ENCODE measurements around the gene MFSD11.
A peak's percentile ranks its signal among the peaks of the same experiment; 100 is the strongest.
"Not testable (repeated sequence)": the region's sequence is repeated elsewhere in the genome, so short reads cannot be mapped to it uniquely, and the experiment has no call there.

Gene MFSD11

DNA sequence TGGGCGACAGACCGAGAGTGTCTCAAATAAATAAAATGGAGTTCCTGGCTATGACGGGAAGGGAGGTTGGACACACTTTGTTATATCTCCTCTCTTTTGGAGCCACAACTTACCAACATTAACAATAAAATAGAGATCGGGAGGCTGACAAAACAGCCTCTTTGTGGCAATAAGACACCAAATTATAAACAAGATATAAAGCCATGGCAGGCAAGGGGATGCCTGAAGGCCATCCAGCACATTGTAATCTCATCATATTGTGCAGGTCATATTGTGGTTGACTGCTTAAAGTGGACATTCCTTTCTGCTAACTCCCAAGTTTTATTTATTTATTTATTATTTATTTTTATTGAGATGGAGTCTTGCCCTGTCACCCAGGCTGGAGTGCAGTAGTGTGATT is 70.4 kb downstream of the MFSD11 start:
- DNase-seq = no peak

DNA sequence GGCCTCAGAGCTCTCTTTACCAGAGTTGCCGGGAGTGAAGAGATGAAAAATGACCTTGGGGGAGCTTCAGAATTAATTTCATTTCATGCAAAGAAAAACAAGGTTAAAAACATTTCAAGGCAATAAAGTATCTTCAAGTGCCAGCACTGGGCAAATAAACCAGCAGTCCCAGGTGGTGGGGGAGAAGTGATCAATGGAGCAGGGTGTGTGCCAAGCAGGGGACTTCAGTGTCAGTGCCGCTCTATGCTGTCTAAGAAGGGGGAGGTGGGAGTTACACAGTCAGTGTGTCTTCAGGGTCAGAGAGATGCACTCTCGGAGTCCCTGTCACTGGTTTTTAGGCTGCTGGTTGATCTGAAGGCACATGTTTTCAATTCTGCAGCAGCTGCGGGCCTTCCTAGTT is 73.0 kb downstream of the MFSD11 start:
- DNase-seq = no peak

DNA sequence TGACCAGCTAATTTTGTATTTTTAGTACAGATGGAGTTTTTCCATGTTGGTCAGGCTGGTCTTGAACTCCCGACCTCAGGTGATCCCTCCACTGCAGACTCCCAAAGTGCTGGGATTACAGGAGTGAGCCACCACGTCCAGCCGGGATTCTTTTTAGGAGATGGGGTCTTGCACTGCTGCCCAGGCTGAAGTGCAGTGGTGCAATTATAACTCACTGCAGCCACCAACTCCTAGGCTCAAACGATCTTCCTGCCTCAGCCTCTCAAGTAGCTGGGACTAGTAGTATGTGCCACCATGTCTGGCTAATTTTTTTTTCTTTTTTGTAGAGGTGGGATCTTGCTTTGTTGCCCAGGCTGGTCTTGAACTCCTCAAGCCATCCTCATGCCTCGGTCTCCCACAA is 73.9 kb downstream of the MFSD11 start:
- DNase-seq = no peak

DNA sequence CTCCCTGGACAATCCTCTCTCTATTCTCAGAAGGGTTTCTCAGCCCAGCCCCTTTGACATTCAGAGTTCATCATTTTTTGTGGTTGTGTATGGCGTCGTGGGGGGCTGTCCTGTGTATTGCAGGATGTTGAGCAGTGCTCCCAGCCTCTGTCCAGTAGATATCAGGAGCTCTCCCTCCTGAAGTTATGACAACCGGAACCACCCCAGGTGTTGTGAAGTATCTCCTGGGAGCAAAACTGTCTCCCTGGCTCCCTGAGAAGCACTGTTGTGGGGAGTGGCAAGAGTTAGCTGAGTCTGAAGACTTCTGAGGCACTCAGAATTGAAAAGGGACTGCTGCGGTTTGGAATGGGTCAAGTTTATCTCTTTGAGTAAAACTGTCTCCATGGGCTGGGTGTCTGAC is 74.3 kb downstream of the MFSD11 start:
- DNase-seq = no peak

DNA sequence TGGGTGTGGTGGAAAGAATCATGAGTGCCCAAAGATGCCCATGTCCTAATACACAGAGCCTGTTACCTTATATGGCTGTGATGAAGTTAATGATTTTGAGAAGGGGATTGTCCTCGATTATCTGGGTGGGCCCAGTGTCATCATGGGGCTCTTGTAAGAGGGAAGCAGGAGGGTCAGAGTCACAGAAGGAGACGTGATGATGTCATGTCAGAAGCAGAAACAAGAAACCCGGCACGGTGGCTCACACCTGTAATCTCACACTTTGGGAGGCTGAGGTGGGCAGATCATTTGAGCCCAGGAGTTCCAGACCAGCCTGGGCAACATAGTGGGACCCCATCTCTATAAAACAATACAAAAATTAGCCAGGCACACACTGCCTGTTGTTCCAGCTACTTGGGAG is 75.0 kb downstream of the MFSD11 start:
- DNase-seq = no peak

DNA sequence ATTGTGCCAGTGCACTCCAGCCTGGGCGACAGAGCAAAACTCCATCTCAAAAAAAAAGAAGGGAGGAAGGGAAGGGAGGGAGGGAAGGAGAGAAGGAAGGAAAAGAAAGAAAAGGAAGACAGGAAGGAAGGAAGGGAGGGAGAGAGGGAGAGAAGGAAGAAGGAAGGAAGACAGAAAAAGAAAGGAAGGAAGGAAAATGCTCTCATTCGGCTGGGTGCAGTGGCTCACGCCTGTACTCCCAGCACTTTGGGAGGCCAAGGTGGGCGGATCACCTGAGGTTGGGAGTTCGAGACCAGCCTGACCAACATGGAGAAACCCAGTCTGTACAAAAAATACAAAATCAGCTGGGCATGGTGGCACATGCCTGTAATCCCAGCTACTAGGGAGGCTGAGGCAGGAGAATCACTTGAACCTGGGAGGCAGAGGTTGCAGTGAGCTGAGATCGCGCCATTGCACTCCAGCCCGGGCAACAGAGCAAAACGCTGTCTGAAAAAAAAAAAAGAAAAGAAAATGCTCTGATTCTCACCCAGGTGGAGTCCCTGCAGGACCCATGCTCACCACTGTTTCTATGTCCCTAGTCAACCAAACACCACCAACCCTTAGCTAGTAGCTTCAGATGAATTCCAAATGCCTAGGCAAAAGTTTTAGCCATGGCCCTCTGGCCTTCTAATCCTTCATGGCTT is 78.1 kb downstream of the MFSD11 start:
- not testable (repeated sequence) for DNase-seq

DNA sequence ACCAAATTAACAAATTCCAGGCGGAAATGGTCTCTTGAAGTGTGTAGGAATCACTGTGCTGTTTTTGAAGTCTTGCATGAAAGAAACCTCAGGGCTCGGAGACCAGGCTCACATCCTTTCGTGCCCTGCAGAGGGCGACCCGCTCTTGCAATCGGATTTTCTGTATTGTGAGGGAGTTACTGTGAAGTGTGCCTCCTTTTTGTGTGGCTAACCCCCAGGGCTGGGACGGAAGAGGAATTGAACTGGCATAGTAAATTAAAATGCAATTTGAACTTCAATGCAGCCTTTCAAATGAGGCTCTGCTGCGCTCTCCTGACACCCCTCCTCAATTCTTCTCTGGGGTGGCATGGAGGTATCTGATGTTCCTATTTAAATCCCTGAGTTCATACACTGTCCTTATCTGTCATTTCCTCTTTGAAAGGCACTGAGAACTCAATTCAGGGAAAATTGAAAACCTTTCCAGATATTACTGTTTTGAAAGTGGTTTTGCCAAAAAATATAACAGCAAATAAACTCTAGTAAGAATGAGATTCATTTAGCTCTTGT is 78.7 kb downstream of the MFSD11 start:
- peak; percentile 68 for DNase-seq

DNA sequence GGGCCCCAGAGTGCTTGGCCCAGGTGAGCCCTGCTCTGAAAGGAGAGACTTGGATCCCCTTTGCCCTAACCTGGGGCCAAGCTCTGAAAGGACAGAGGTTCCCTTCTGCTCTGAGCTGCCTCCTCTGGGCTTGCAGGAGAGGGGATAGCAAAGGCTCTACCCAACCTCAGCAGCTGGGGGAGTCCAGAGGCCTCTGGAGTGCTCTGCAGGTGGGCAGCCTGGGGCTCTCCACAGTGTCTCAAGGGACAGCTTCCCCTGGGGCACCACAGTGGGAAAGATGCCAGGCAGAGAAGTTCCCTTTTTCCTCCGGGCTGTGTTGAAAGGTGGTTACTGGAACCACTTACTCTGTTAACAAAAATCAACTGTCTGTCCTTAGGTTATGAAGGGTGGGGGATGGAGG is 82.1 kb downstream of the MFSD11 start:
- peak; percentile 90 for DNase-seq

DNA sequence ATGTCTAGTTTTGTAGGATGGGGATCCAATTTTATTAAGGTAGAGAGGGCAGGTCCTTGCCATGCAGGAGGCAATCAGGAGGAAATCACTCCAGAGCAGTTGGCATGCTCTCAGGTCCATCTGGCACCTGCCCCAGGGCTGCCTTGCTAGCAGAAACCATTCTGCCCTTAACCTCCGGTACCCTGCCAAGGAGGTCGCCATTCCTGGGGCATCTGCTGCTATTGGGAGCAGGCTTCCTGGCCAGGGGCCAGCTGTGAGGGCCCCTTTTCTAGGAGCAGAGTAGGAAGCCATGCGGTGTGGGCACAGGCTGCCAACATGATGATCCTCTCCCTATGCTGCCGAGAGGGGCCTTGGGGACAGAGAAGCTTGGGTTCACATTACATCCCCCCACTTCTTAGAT is 82.6 kb downstream of the MFSD11 start:
- DNase-seq = peak; percentile 97

DNA sequence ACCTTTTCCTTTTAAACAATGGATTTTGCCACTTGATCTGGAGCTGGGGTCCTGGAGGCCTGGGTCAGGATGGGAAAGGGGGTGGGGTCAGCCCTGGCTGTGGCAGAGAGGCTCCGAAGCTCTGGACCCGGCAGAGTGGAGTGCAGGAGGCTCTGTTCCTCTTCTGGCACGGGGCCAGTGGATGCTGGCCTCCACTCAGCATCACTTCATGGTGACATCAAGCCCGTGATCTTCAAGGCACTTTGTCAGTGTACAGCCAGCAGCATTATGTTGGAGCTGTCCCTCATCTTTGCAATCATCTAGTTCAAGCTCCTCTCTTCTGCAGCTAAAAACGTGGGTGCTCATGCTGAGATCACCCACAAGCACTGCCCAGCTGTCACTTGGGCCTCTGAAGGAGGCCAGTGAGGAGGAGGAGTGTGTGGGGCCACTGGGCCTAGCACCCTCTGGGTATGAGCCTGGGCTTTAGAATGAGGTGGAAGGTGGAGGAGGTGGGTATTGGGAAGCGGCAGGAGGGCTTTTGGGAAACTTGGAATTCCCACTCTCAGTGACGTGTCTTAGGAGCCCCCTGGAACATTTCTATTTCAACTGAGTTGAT is 84.4 kb downstream of the MFSD11 start:
- DNase-seq = no peak

DNA sequence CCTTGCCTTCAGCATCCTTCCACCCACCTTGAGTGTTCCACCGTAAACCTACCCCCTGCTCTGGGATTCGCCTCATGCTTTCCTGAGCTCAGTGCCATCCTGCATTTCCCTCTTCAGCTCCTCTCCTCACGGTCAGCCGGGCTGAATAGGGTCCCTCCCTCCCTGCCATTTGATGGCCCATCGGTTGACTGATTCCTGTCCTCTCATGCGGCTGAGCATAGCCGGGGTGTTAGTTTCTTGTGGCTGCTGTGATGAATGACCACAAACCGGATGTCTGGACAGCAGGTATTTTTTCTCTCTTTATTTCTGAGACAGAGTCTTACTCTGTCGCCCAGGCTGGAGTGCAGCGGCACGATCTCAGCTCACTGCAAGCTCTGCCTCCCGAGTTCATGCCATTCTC is 86.2 kb downstream of the MFSD11 start:
- no peak for DNase-seq

DNA sequence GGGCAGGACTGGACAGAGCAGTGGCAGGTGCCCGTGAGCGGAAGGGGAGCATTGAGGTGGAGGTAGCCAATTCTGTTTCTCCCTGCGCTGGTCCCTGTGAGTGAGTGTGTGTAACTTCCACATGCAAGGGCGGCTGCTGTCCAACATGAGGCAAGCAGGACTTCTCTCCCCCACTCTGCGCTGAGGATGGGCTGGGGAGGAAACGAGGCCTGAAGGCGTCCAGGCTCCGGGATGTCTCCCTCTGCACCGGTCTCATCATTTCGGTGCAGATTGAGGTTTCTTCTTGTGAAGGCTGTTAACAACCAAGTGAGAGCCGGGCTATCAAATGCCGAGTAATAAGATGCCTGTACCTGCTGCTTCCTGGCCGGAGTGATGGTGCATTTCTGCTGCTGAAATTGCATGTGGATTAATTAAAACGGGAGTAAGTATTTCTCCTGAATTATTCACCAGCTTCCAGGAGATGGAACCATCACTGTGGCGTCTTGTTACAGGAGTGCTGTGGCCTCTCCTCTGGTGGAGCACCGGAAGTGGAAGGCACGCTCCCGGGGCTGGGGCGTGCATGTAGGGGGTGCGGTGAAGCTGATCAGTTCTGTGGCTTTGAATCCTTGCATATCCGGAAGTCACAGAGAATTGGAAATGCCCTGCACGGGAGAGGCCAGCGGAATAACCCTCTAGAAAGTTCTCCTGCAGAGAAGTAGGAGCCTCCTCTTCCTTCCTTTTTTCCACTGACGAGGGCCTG is 88.6 kb downstream of the MFSD11 start:
- no peak for DNase-seq

DNA sequence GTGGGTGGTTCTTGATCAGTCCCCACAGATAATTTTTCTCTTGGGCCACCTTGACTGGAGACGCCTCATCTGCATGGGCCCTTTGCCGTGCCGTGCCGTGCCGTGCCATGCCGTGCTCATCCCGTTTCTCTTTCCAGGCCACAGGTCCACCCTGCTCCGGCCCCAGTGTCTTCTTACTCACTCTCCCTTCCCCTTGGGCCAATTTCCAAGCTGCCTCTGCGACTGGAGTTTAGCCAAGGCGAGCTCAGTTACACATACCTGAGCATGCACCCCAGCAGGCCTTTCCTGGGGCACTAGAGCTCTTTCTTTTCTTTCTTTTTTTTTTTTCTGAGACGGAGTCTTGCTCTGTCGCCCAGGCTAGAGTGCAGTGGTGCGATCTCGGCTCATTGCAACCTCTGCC is 89.8 kb downstream of the MFSD11 start:
- no peak for DNase-seq
